MM.1S (cell line): Measurements from ENCODE around the gene CCDC117.

Source experiments
- EZH2 ChIP-seq: fragments of 300-600 bp; sonication (generic); optimal IDR thresholded peaks from 2 replicates; pipeline ENCODE3; 2017; ENCODE audit warnings: low read depth, mild to moderate bottlenecking, antibody characterized with exemption, low read length, mixed read lengths
- TF ChIP-seq, protein P1 (sequence below): fragments of 300-600 bp; sonication (generic); IDR thresholded peaks from 2 replicates; pipeline ENCODE4 v1.5.1; 2016; ENCODE audit warnings: antibody characterized with exemption, low read length, mixed read lengths

DNA sequence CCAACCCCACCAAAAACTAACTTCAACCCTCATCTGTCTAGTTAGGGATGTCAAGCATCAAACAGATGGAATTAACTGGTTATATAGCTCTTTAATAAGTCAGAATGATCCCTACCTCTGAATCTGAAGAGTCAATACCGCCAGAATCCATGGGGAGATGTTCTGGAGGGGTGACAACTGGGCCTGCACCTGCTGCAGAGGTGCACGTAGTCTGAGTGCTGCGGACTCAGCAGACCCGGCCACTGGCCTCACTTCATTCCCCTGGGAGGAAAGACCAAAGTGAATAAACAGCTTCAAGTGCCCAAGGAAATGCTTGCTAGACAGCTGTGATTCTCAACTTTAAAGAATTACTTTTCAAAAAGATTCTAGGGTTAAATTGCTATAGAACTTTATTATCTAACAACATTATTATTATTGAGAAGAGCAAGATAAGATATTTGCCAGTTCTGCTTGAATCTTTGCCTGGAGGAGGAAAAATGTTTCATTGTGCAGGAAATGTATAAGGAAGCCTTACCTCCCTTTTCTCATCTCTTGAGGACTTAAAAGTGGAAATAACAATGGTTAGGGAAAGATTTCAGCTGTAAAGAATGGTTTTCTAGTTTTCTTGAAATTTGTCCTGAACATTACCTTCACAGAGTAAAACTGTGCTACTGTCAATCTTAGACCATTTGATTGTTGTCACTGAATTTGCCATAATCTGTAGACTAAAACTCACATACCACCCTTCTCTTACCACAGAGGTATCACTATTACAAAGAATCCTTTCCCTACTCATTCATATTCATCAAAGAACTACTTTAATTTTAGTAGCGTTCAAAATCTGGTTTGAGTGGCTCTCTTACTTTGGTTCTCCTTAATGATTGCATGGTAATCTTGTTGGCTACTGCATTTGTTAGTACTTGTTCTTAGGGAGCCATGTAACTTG lies 23.7 kb downstream of the CCDC117 start:
- TF ChIP-seq EZH2, result no peak
- TF ChIP-seq, protein P1, sequence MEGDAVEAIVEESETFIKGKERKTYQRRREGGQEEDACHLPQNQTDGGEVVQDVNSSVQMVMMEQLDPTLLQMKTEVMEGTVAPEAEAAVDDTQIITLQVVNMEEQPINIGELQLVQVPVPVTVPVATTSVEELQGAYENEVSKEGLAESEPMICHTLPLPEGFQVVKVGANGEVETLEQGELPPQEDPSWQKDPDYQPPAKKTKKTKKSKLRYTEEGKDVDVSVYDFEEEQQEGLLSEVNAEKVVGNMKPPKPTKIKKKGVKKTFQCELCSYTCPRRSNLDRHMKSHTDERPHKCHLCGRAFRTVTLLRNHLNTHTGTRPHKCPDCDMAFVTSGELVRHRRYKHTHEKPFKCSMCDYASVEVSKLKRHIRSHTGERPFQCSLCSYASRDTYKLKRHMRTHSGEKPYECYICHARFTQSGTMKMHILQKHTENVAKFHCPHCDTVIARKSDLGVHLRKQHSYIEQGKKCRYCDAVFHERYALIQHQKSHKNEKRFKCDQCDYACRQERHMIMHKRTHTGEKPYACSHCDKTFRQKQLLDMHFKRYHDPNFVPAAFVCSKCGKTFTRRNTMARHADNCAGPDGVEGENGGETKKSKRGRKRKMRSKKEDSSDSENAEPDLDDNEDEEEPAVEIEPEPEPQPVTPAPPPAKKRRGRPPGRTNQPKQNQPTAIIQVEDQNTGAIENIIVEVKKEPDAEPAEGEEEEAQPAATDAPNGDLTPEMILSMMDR, result no peak
